ENCODE measurements around the gene ABTB2.

The ABTB2 gene

GRCh38 chr11:34284811-34285481 lies 72.9 kb downstream of the ABTB2 start:
- no peak for DNase-seq (ENCODE audit: low read depth in 2 of 2)

GRCh38 chr11:34284156-34284555 lies 73.7 kb downstream of the ABTB2 start:
- DNase-seq (ENCODE audit: low read depth in 2 of 2) = no peak

- no peak for DNase-seq (ENCODE audit: low read depth in 2 of 2)
These were observed 76.6 kb downstream of the ABTB2 start for GRCh38 chr11:34280945-34281872.

- DNase-seq (ENCODE audit: low read depth in 2 of 2) = no peak
These were observed 79.0 kb downstream of the ABTB2 start for GRCh38 chr11:34278693-34279297.

GRCh38 chr11:34278175-34278574 lies 79.6 kb downstream of the ABTB2 start:
- no peak for DNase-seq (ENCODE audit: low read depth in 2 of 2)

GRCh38 chr11:34277171-34277570 lies 80.6 kb downstream of the ABTB2 start:
- no peak for DNase-seq (ENCODE audit: low read depth in 2 of 2)

- no peak for DNase-seq (ENCODE audit: low read depth in 2 of 2)
These were observed 81.4 kb downstream of the ABTB2 start for GRCh38 chr11:34276352-34276864.

GRCh38 chr11:34275486-34275885 lies 82.3 kb downstream of the ABTB2 start:
- no peak for DNase-seq (ENCODE audit: low read depth in 2 of 2)

- no peak for DNase-seq (ENCODE audit: low read depth in 2 of 2)
These were observed 83.0 kb downstream of the ABTB2 start for GRCh38 chr11:34274712-34275398.

- no peak for DNase-seq (ENCODE audit: low read depth in 2 of 2)
These were observed 84.7 kb downstream of the ABTB2 start for GRCh38 chr11:34273099-34273498.

GRCh38 chr11:34271727-34272126 lies 86.1 kb downstream of the ABTB2 start:
- DNase-seq (ENCODE audit: low read depth in 2 of 2) = no peak

GRCh38 chr11:34270711-34271110 lies 87.1 kb downstream of the ABTB2 start:
- DNase-seq (ENCODE audit: low read depth in 2 of 2) = no peak

- no peak for DNase-seq (ENCODE audit: low read depth in 2 of 2)
These were observed 88.0 kb downstream of the ABTB2 start for GRCh38 chr11:34269694-34270245.

- DNase-seq (ENCODE audit: low read depth in 2 of 2) = no peak
These were observed 88.8 kb downstream of the ABTB2 start for GRCh38 chr11:34268906-34269430.

GRCh38 chr11:34267417-34267816 lies 90.4 kb downstream of the ABTB2 start:
- DNase-seq (ENCODE audit: low read depth in 2 of 2) = no peak

- no peak for DNase-seq (ENCODE audit: low read depth in 2 of 2)
These were observed 90.8 kb downstream of the ABTB2 start for GRCh38 chr11:34267013-34267412.

GRCh38 chr11:34266090-34266912 lies 91.5 kb downstream of the ABTB2 start:
- no peak for DNase-seq (ENCODE audit: low read depth in 2 of 2)

- DNase-seq (ENCODE audit: low read depth in 2 of 2) = no peak
These were observed 93.3 kb downstream of the ABTB2 start for GRCh38 chr11:34264303-34265110.

GRCh38 chr11:34263441-34264091 lies 94.2 kb downstream of the ABTB2 start:
- no peak for DNase-seq (ENCODE audit: low read depth in 2 of 2)

Measured in stimulated activated CD4-positive, alpha-beta T cell treated with anti-CD3 and anti-CD28 coated beads, Interleukin-12 subunit alpha, Interleukin-12 subunit beta, amount 100 ng/mL, for 24 hours (primary cell).